Measurements from ENCODE around the gene TDP2. TPM values are rescaled to one million over a fixed set of nuclear protein-coding genes. Genes with fewer than 3 reads are reported as not detected.

Gene TDP2
- total and polyA plus RNA-seq, 2 donors (not counting 3 experiments of a cell fraction or from before 2014, with no cell fraction given), result 13.7 to 39.2 TPM

GRCh38 chr6:24600903-24601302, 65.8 kb downstream of the TDP2 start:
- POLR2A ChIA-PET, result no interaction called here
- H3K79me2 ChIP-seq (ENCODE audit: control insufficient read depth, insufficient read depth, low read length), result no peaks in the 10 kb centered on the region
- no peak overlapping the region for H2AFZ ChIP-seq (ENCODE audit: low read depth, low read length)
- H4K20me1 ChIP-seq (replicated peaks; ENCODE audit: control insufficient read depth, extremely low read depth, insufficient read depth, low read length), result no peaks in the 10 kb centered on the region
- intact Hi-C loops (cut with micrococcal nuclease), result no loop called here
- no peak overlapping the region for H3K27ac ChIP-seq (ENCODE audit: insufficient read depth, low read depth, low read length)
- H3K27me3 ChIP-seq (ENCODE audit: control insufficient read depth in 2 of 2, insufficient read depth in 2 of 2, low read length in 2 of 2), result no peaks in the 10 kb centered on the region
- TF ChIP-seq CTCF (IDR thresholded peaks at IDR 0.05; ENCODE audit: extremely low read depth in 1 of 2, insufficient read depth in 1 of 2, low read depth in 1 of 2, low read length in 2 of 2) (no peak), POLR2A (IDR thresholded peaks at IDR 0.05; ENCODE audit: low read depth, low read length) (no peak), MAX (IDR thresholded peaks at IDR 0.05; ENCODE audit: insufficient read depth, insufficient read length) (no peak), MYC (IDR thresholded peaks at IDR 0.05; ENCODE audit: low read depth, low read length) (no peak), EZH2 (IDR thresholded peaks at IDR 0.05; ENCODE audit: borderline replicate concordance, low read depth, low read length, severe bottlenecking) (no peak), POLR2AphosphoS5 (IDR thresholded peaks at IDR 0.05; ENCODE audit: insufficient read depth, low read depth, low read length) (no peak), FOS (IDR thresholded peaks at IDR 0.05; ENCODE audit: borderline replicate concordance, insufficient read depth, low read length) (no peak), JUN (IDR thresholded peaks at IDR 0.05; ENCODE audit: borderline replicate concordance, insufficient read depth, insufficient read length, low read depth) (no peak), GATA2 (IDR thresholded peaks at IDR 0.05; ENCODE audit: insufficient read depth, insufficient read length, low read depth, low read length) (no peak)
- no peaks in the 10 kb centered on the region for H3K9me3 ChIP-seq (replicated peaks; ENCODE audit: control insufficient read depth, insufficient read depth, low read length)
- H3K9me1 ChIP-seq (replicated peaks; ENCODE audit: control insufficient read depth, extremely low read depth, insufficient read depth, low read length), result no peaks in the 10 kb centered on the region
- no peak overlapping the region for H3K4me2 ChIP-seq (ENCODE audit: insufficient read depth, low read length)
- no peak overlapping the region for H3K4me3 ChIP-seq (replicated peaks in 1 of 3; ENCODE audit: insufficient read depth in 1 of 3, low read depth in 1 of 3, low read length in 3 of 3)
- no peak for DNase-seq (ENCODE audit: low read depth, low spot score)
- no peak overlapping the region for H3K9ac ChIP-seq (replicated peaks; ENCODE audit: extremely low read depth, insufficient read depth, low read length)
- no TSS peak for BruUV-seq (replicated peaks)
- H3K4me1 ChIP-seq (ENCODE audit: control insufficient read depth, extremely low read depth, insufficient read depth, low read length), result no peaks in the 10 kb centered on the region
- no peaks in the 10 kb centered on the region for H3K36me3 ChIP-seq (ENCODE audit: control insufficient read depth in 2 of 2, extremely low read depth in 1 of 2, insufficient read depth in 2 of 2, low read length in 2 of 2)
- dilution Hi-C loops (cut with MboI; ENCODE audit: extremely low pct_ligation_motif_present, low sequenced_read_pairs), result no loop called here
- no peak for FAIRE-seq
- CTCF ChIA-PET, result interaction anchor here (1.1 kb wide), 1 partner anchor 20 kb away, joined by 4 read pairs; no protein-coding TSS in a partner anchor

Other genes with a start within 250 kb of the TDP2 start
- gene GPLD1, start 177.3 kb downstream of the TDP2 start, total RNA-seq, result 0.53 TPM in 1 of 2 replicates, not detected in the other
- gene GPLD1, start 177.3 kb downstream of the TDP2 start, polyA plus RNA-seq, result 0.03 and 0.08 TPM in 2 replicates
- gene ALDH5A1, start 171.9 kb downstream of the TDP2 start, total RNA-seq, result 1.1 and 1.8 TPM in 2 replicates
- 0.49 and 0.51 TPM in 2 replicates for gene ALDH5A1, start 171.9 kb downstream of the TDP2 start, polyA plus RNA-seq
- gene KIAA0319, start 20.7 kb downstream of the TDP2 start, total RNA-seq, result 0.07 TPM in 2 replicates
- gene KIAA0319, start 20.7 kb downstream of the TDP2 start, polyA plus RNA-seq, result 0.02 and 0.04 TPM in 2 replicates
- 15.3 and 24.1 TPM in 2 replicates for gene ACOT13, start 178 bp upstream of the TDP2 start, total RNA-seq
- 7.5 and 7.7 TPM in 2 replicates for gene ACOT13, start 178 bp upstream of the TDP2 start, polyA plus RNA-seq
- gene C6orf62, start 52.3 kb upstream of the TDP2 start, total RNA-seq, result 121 and 129 TPM in 2 replicates
- 34.7 and 36.5 TPM in 2 replicates for gene C6orf62, start 52.3 kb upstream of the TDP2 start, polyA plus RNA-seq
- 51.9 and 52.6 TPM in 2 replicates for gene GMNN, start 108.0 kb upstream of the TDP2 start, total RNA-seq
- gene GMNN, start 108.0 kb upstream of the TDP2 start, polyA plus RNA-seq, result 19.0 and 25.4 TPM in 2 replicates
- gene ARMH2, start 132.0 kb upstream of the TDP2 start, total RNA-seq, result not detected in 2 replicates
- not detected in 2 replicates for gene ARMH2, start 132.0 kb upstream of the TDP2 start, polyA plus RNA-seq